Astrocyte (in vitro differentiated cells and primary cell): Measurements from ENCODE around the gene ZNF467.

Experiments used
- CTCF ChIP-seq: IDR thresholded peaks from 2 replicates; pipeline ENCODE4 v1.5.1; 2011; ENCODE audit warnings: low read depth, mild to moderate bottlenecking, inconsistent platforms, low read length, moderate library complexity; ENCODE audit not compliant: insufficient read depth
- EZH2 ChIP-seq: IDR thresholded peaks from 2 replicates; pipeline ENCODE4 v1.6.1; 2012; ENCODE audit warnings: mild to moderate bottlenecking, low read length, inconsistent platforms; ENCODE audit not compliant: insufficient read depth

- TF ChIP-seq CTCF (no peak), EZH2 (no peak)
Observed at GRCh38 chr7:149716007-149716931, 57.1 kb downstream of the ZNF467 start.
